Endometrial microvascular endothelial cells (primary cell): Measurements from ENCODE around the gene IGF2R. TPM values are rescaled to one million over a fixed set of nuclear protein-coding genes. Genes with fewer than 3 reads are reported as not detected.
"Not testable (repeated sequence)": the region's sequence is repeated elsewhere in the genome, so short reads cannot be mapped to it uniquely, and the experiment has no call there.

Experiments used
- in situ Hi-C: cut with HindIII; loops from 2 replicates; pipeline ENCODE4 v1.10.0; 2017; ENCODE audit warnings: low sequenced_read_pairs, low pct_unique_long_range_greater_than_20kb; ENCODE audit errors: inconsistent ontology term
- total RNA-seq: library from RNA; depleted of rRNA; stranded (reverse); fragments of >200 nt; gene quantifications from one replicate; pipeline ENCODE4 v1.2.3, GENCODE V29; 2015; ENCODE audit errors: inconsistent ontology term

IGF2R gene
- total RNA-seq, 1 donor from 2014 or later: 23.5 TPM

GRCh38 chr6:160121981-160122380 lies 153.1 kb downstream of the IGF2R start:
- in situ Hi-C loops: no loop called here

GRCh38 chr6:160122744-160123143 lies 153.9 kb downstream of the IGF2R start:
- in situ Hi-C loops: no loop called here

GRCh38 chr6:160124007-160124406 lies 155.1 kb downstream of the IGF2R start:
- in situ Hi-C loops: no loop called here

DNA sequence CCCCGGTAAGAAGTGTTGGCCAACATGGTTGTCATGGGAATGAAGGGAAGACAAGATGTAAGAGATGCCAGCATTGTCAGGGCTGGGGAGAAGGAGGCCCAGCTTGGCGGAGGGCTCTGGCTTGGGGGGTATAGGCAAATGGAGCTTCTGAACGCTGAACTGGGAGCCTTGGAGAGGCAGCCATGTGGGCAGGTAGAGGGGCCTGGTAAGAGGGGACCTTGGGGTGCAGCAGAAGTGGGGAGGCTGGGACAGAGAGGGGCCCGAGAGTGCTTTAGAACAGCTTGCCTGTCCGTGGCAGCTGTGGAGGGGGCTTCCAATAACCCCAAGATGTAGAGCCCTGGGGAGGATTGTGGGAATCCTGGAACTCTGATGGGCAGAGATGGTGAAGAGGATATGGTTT lies 155.7 kb downstream of the IGF2R start:
- in situ Hi-C loops: no loop called here

DNA sequence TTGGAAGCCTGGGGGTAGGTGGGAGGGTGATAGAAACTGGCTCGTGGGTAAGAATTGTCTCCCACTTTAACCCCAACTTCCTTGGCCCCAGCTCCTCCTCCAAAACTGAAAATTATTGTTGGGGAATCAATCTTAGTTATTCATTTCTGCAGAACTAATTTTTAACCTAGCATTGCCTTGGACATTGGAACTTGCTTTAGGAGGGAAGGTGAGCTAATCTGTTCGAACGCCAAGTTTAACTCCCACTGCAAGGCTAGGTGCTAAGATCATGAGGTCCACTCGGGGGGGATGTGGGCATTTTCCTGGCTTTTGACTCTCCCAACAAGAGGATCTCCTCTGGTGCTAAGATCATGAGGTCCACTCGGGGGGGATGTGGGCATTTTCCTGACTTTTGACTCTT lies 156.2 kb downstream of the IGF2R start:
- in situ Hi-C loops: not testable (repeated sequence)

DNA sequence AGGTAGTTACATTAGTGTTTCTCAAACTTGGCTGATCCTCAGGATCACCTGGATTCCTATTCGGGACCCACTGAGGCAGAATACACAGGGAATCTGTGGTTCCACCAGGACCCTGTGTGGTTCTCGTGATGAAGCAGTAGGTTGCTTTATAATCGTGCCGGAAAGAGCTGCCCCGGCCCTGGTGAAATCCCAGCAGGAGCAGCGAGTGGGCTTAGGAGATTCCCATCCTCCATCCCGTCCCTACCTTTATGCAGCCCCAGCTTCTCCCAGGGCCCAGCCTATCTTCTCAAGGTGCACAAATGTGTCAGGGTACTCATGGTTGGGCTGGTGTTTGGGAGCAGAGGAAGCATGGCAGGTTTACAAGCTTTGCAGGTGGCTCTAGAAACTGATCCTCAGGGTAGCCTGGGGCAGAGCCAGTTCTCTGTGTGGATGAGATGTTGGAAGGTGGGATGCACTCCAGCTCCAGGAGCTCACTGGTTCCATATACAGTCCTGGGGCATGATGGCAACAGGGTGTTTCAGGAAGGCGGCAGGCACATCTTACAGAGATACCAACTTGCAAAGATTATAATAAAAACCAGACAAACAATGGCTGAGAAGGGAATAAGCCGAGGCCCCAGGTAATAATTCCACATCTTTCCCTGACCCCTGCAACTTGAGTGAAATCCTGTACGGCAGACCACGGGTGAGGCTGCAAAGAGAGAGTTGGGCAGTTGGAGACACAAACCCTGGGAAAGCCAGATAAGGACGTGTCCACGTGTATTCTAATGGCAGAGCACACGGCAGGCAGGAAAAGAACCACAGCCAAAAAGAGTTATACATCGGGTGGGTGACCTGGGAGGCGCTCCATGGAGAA lies 158.6 kb downstream of the IGF2R start:
- in situ Hi-C loops: no loop called here

DNA sequence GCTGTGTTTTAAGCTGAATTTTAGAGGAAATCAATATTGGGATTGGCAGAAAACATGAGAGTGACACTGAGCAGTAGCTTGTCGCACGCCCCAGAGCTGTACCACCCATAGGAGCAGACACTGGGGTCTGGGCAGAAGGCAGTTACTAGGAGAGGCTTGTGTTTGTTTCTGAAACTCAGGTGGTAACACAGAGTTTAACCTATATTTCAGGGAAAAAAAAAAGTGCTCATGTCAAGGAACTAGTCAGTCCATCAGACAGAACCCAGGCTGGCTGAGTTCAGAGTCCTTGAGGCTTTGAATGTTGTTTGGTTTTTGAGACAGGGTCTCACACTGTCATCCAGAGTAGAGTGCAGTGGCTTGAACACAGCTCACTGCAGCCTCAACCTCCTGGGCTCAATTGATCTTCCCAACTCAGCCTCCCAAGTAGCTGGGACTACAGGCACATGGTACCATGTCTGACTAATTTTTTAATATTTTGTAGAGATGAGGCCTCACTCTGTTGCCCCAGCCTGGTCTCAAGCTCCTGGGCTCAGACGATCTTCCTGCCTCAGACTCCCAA lies 159.3 kb downstream of the IGF2R start:
- in situ Hi-C loops: no loop called here

GRCh38 chr6:160128879-160129516 lies 160.1 kb downstream of the IGF2R start:
- in situ Hi-C loops: no loop called here

- in situ Hi-C loops: no loop called here
These were observed 161.2 kb downstream of the IGF2R start for GRCh38 chr6:160129881-160130615.

GRCh38 chr6:160130729-160131484 lies 162.0 kb downstream of the IGF2R start:
- in situ Hi-C loops: no loop called here

GRCh38 chr6:160131636-160132296 lies 162.9 kb downstream of the IGF2R start:
- in situ Hi-C loops: no loop called here

DNA sequence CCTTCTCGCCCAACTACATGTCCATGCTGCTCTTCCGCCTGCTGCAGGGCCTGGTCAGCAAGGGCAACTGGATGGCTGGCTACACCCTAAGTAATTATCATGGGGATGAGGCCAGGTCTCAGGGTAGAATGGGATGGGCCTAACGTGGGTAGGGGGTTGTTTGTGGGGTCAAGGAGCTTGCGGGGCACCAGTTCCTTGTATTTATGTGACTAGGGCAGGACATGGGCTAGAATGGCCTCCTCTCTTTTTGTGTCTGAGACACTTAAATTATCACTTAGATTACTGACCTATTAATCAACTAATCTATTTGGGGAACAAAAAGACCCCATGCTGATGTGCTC lies 163.4 kb downstream of the IGF2R start:
- in situ Hi-C loops: no loop called here

- in situ Hi-C loops: no loop called here
These were observed 164.0 kb downstream of the IGF2R start for GRCh38 chr6:160132776-160133338.

DNA sequence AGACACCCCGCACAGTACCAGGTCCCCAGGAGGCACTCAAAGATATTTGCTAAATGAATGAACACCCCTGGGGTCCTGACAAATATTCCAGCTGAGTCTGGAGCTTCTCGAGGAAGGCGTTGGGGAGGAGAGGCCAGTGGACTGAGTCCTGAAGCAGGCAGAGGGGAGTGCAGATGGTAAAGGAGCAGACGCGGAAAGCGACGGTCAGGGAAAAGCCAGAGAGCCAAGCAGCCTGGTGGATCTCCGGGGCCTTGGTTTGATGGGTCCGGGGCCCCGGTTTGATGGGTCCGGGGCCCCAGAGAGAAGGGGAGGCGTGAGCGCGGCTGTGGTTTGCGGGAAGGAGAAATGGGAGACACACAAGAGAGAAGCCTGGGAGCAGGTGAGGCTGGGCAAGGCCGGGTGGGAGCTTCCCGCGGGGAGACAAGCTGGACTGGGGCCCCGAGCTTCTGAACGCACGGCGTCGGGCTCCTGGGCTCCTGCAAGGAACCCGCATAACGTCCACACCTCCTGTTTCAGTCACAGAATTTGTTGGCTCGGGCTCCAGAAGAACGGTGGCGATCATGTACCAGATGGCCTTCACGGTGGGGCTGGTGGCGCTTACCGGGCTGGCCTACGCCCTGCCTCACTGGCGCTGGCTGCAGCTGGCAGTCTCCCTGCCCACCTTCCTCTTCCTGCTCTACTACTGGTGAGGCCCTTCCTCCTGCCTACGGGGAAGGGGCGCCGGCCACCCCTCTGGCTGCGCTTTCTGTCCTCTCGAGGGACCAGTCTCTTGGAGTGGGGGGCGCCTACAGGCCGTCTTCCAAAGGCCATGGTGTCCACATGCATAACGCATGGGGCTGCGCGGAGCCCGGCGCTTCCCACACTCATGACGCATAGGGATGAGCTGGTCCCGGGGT lies 164.8 kb downstream of the IGF2R start:
- in situ Hi-C loops: no loop called here

DNA sequence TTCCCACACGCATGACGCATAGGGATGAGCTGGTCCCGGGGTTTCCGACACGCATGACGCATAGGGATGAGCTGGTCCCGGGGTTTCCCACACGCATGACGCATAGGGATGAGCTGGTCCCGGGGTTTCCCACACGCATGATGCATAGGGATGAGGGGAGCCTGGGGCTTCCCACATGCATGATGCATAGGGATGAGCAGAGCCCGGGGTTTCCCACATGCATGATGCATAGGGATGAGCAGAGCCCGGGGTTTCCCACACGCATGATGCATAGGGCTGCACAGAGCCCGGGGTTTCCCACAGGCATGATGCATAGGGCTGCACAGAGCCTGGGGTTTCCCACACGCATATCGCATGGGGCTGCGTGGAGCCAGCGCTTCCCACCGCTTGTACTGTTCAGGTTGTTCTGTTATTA lies 165.5 kb downstream of the IGF2R start:
- in situ Hi-C loops: not testable (repeated sequence)

DNA sequence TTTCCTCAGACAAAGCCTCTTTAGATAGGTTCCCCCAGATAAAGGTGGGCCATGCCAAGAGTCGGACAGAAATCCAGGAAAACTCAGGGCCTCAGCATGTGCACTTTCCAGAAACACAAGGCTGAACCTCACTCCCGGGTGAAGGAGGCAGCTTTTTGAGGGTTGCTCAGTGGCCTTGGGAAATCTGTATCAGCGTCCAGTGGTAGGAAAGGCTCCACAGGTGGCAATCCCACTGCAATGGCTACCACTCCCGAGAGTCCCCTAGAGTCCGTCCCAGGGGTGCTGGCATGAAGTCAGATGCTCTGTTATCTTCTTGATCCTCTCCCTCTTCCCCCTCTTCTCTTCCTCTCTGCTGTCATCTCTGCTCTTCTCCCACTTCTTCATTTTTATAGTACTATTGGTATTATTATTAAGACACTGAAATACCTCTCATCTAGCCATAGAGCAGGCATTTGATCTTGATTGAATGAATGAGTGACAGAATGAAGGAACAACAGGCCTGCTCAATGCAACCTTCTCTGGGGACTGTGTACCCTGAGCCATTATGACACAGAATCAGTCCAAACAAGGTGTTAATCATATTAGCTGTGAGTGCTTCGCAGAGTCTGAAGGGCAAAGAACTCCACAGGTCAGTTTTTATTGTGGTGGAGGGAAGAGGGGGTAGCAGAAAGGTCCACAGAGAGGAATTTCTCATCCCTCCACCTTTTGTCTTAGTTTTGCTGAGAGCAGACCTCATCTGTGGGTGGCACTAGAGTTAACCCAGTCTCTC lies 166.1 kb downstream of the IGF2R start:
- in situ Hi-C loops: no loop called here
